ENCODE data around the gene FARSB.

The FARSB gene

GRCh38 chr2:222668494-222669154 is 12.7 kb upstream of the FARSB start:
- no peak for DNase-seq (ENCODE audit: low read depth in 4 of 4, low spot score in 1 of 4)

- no peak for DNase-seq (ENCODE audit: low read depth in 4 of 4, low spot score in 1 of 4)
Measured at GRCh38 chr2:222663479-222663878, 7.6 kb upstream of the FARSB start.

- no peak for DNase-seq (ENCODE audit: low read depth in 4 of 4, low spot score in 1 of 4)
Measured at GRCh38 chr2:222656526-222657446, 894 bp upstream of the FARSB start.

- DNase-seq (ENCODE audit: low read depth in 4 of 4, low spot score in 1 of 4): no peak
Measured at GRCh38 chr2:222653280-222653679, 2.6 kb downstream of the FARSB start.

GRCh38 chr2:222652491-222653255 is 3.2 kb downstream of the FARSB start:
- DNase-seq (ENCODE audit: low read depth in 4 of 4, low spot score in 1 of 4): no peak

- DNase-seq (ENCODE audit: low read depth in 4 of 4, low spot score in 1 of 4): no peak
Measured at GRCh38 chr2:222651718-222652418, 4.0 kb downstream of the FARSB start.

GRCh38 chr2:222649801-222650200 is 6.1 kb downstream of the FARSB start:
- no peak for DNase-seq (ENCODE audit: low read depth in 4 of 4, low spot score in 1 of 4)

- no peak for DNase-seq (ENCODE audit: low read depth in 4 of 4, low spot score in 1 of 4)
Measured at GRCh38 chr2:222646008-222646407, 9.9 kb downstream of the FARSB start.

- no peak for DNase-seq (ENCODE audit: low read depth in 4 of 4, low spot score in 1 of 4)
Measured at GRCh38 chr2:222643134-222643533, 12.8 kb downstream of the FARSB start.

GRCh38 chr2:222641336-222641735 is 14.6 kb downstream of the FARSB start:
- DNase-seq (ENCODE audit: low read depth in 4 of 4, low spot score in 1 of 4): no peak

- DNase-seq (ENCODE audit: low read depth in 4 of 4, low spot score in 1 of 4): no peak
Measured at GRCh38 chr2:222637067-222637466, 18.8 kb downstream of the FARSB start.

GRCh38 chr2:222635295-222635694 is 20.6 kb downstream of the FARSB start:
- no peak for DNase-seq (ENCODE audit: low read depth in 4 of 4, low spot score in 1 of 4)

- no peak for DNase-seq (ENCODE audit: low read depth in 4 of 4, low spot score in 1 of 4)
Measured at GRCh38 chr2:222627764-222628163, 28.1 kb downstream of the FARSB start.

- no peak for DNase-seq (ENCODE audit: low read depth in 4 of 4, low spot score in 1 of 4)
Measured at GRCh38 chr2:222623756-222624309, 32.1 kb downstream of the FARSB start.

- DNase-seq (ENCODE audit: low read depth in 4 of 4, low spot score in 1 of 4): no peak
Measured at GRCh38 chr2:222622910-222623309, 33.0 kb downstream of the FARSB start.

- DNase-seq (ENCODE audit: low read depth in 4 of 4, low spot score in 1 of 4): no peak
Measured at GRCh38 chr2:222621893-222622292, 34.0 kb downstream of the FARSB start.

- DNase-seq (ENCODE audit: low read depth in 4 of 4, low spot score in 1 of 4): no peak
Measured at GRCh38 chr2:222615320-222615719, 40.6 kb downstream of the FARSB start.

- DNase-seq (ENCODE audit: low read depth in 4 of 4, low spot score in 1 of 4): no peak
Measured at GRCh38 chr2:222613715-222614331, 42.1 kb downstream of the FARSB start.

- DNase-seq (ENCODE audit: low read depth in 4 of 4, low spot score in 1 of 4): no peak
Measured at GRCh38 chr2:222611684-222612083, 44.2 kb downstream of the FARSB start.

GRCh38 chr2:222610746-222611145 is 45.1 kb downstream of the FARSB start:
- DNase-seq (ENCODE audit: low read depth in 4 of 4, low spot score in 1 of 4): no peak
